HepG2 (cell line): ENCODE results near the gene UNG. TPM values are rescaled to one million over a fixed set of nuclear protein-coding genes. Genes with fewer than 3 reads are reported as not detected.

Experiments used
- ATAC-seq: fragments of 200-7000 bp; cut with Tn5 transposase; 3 replicates; pipeline ENCODE4 v1.9.1; 2020; ENCODE audit warnings: mild to moderate bottlenecking, moderate library complexity
- BruUV-seq: library from RNA; stranded (reverse); fragments of 400-500 nt; replicated peaks from 2 replicates; lab custom pipeline; 2021; lab: Mats Ljungman, UMichigan
- CTCF ChIA-PET: fragments of 300-600 bp; formaldehyde crosslinking; extraction: SDS; loops from one replicate; lab custom pipeline; 2021; ENCODE audit warnings: low total read pairs, inconsistent platforms, low intra/inter-chr PET ratio; lab: Yijun Ruan, JAX
- POLR2A ChIA-PET: fragments of 350-600 bp; sonication (Branson Sonifier 250); formaldehyde crosslinking; loops from one replicate; lab custom pipeline; 2020; ENCODE audit warnings: antibody characterized with exemption, inconsistent platforms; lab: Yijun Ruan, JAX
- DNase-seq: peaks from one replicate; pipeline ENCODE4 v3.0.0-alpha.2; 2015; ENCODE audit warnings: low spot score
- FAIRE-seq: peaks from 3 replicates; lab custom pipeline; 2011; peaks lifted over from hg19 to GRCh38; lab: Jason Lieb, UNC
- H2AFZ ChIP-seq: one replicate; pipeline ENCODE4 v1.6.1; 2011; ENCODE audit warnings: low read length, inconsistent platforms
- H3K27ac ChIP-seq: fragments of 300-600 bp; 3 replicates; pipeline ENCODE4 v1.8.0; 2011; ENCODE audit warnings: mixed run types, mild to moderate bottlenecking, mixed read lengths, low read length, inconsistent platforms; ENCODE audit not compliant: insufficient read depth; ENCODE audit errors: extremely low read length
- H3K27me3 ChIP-seq, 2 experiments: fragments of 200-600 bp in 1 of 2; 2 replicates in 1 of 2; 3 replicates in 1 of 2; pipeline versions ENCODE4 v1.6.0 to v1.8.0; 2011; ENCODE audit warnings: low read length in 2 of 2, mild to moderate bottlenecking in 2 of 2, moderate library complexity in 2 of 2, inconsistent platforms in 1 of 2; ENCODE audit not compliant: insufficient read depth in 2 of 2, control insufficient read depth in 1 of 2
- H3K36me3 ChIP-seq, 2 experiments: fragments of 200-600 bp in 1 of 2; replicated peaks in 1 of 2; 2 replicates in 1 of 2; 3 replicates in 1 of 2; pipeline versions ENCODE4 v1.5.1 to v1.8.0; 2011; ENCODE audit warnings: low read length in 2 of 2, inconsistent platforms in 1 of 2; ENCODE audit not compliant: insufficient read depth in 2 of 2, control insufficient read depth in 1 of 2
- H3K4me1 ChIP-seq: 2 replicates; pipeline ENCODE4 v1.5.1; 2012; ENCODE audit warnings: low read length, inconsistent platforms; ENCODE audit not compliant: insufficient read depth
- H3K4me2 ChIP-seq: 2 replicates; pipeline ENCODE4 v1.6.0; 2011; ENCODE audit warnings: low read depth, low read length, inconsistent platforms
- H3K4me3 ChIP-seq, 3 experiments: fragments of 200-600 bp in 1 of 3; sonication (generic), shearing (Covaris generic) in 1 of 3; replicated peaks in 1 of 3; 2 replicates each; pipeline ENCODE4 v1.5.1; 2011 to 2016; ENCODE audit warnings: low read length in 3 of 3, inconsistent platforms in 2 of 3, low read depth in 2 of 3, mild to moderate bottlenecking in 2 of 3, control low read depth in 1 of 3, mixed read lengths in 1 of 3; ENCODE audit not compliant: insufficient read depth in 1 of 3
- H3K79me2 ChIP-seq: one replicate; pipeline ENCODE4 v1.6.1; 2011; ENCODE audit warnings: low read length, inconsistent platforms; ENCODE audit not compliant: insufficient read depth
- H3K9ac ChIP-seq: 2 replicates; pipeline ENCODE4 v1.6.0; 2011; ENCODE audit warnings: mild to moderate bottlenecking, low read depth, low read length, inconsistent platforms; ENCODE audit not compliant: insufficient read depth
- H3K9me3 ChIP-seq: 2 replicates; pipeline ENCODE4 v1.5.1; 2012; ENCODE audit warnings: mild to moderate bottlenecking, low read length
- H4K20me1 ChIP-seq: 2 replicates; pipeline ENCODE4 v1.6.0; 2011; ENCODE audit warnings: inconsistent platforms, mild to moderate bottlenecking, low read length, moderate library complexity; ENCODE audit not compliant: insufficient read depth
- ATRX ChIP-seq: sonication (generic); formaldehyde crosslinking; IDR thresholded peaks from 2 replicates; pipeline ENCODE4 v1.4.0; 2020; ENCODE audit warnings: missing genetic modification reagents, borderline replicate concordance
- CHD4 ChIP-seq: fragments of 200-600 bp; sonication (generic); IDR thresholded peaks from 2 replicates; pipeline ENCODE4 v1.7.0; 2017; ENCODE audit warnings: mild to moderate bottlenecking, low read length, borderline replicate concordance
- CREBL2 ChIP-seq: sonication (generic); formaldehyde crosslinking; IDR thresholded peaks from 2 replicates; pipeline ENCODE4 v1.8.1; 2023; ENCODE audit warnings: missing genetic modification reagents, mild to moderate bottlenecking, borderline replicate concordance
- FOXM1 ChIP-seq: sonication (generic); formaldehyde crosslinking; IDR thresholded peaks from 2 replicates; pipeline ENCODE4 v1.5.0; 2020; ENCODE audit warnings: missing genetic modification reagents
- ISX ChIP-seq: sonication (generic); formaldehyde crosslinking; conservative IDR thresholded peaks from 2 replicates; pipeline ENCODE4 v1.5.0; 2020; ENCODE audit warnings: missing genetic modification reagents
- PITX1 ChIP-seq: sonication (generic); formaldehyde crosslinking; IDR thresholded peaks from 2 replicates; pipeline ENCODE4 v1.5.1; 2020; ENCODE audit warnings: mild to moderate bottlenecking, missing genetic modification reagents
- STAT5B ChIP-seq: sonication (generic); formaldehyde crosslinking; IDR thresholded peaks from 2 replicates; pipeline ENCODE4 v1.4.0; 2020; ENCODE audit warnings: missing genetic modification reagents
- TBX2 ChIP-seq: sonication (generic); formaldehyde crosslinking; IDR thresholded peaks from 2 replicates; pipeline ENCODE4 v1.5.0; 2020; ENCODE audit warnings: missing genetic modification reagents, mild to moderate bottlenecking, borderline replicate concordance
- ZNF160 ChIP-seq: sonication (generic); formaldehyde crosslinking; IDR thresholded peaks from 2 replicates; pipeline ENCODE4 v1.8.0; 2022; ENCODE audit warnings: mild to moderate bottlenecking, inconsistent platforms, missing genetic modification reagents
- ZNF224 ChIP-seq: sonication (generic); formaldehyde crosslinking; IDR thresholded peaks from 2 replicates; pipeline ENCODE4 v1.5.0; 2020; ENCODE audit warnings: mild to moderate bottlenecking, missing genetic modification reagents
- ZNF251 ChIP-seq: sonication (generic); formaldehyde crosslinking; IDR thresholded peaks from 2 replicates; pipeline ENCODE4 v1.9.0; 2021; ENCODE audit warnings: mild to moderate bottlenecking, missing genetic modification reagents
- ZNF446 ChIP-seq: sonication (generic); formaldehyde crosslinking; IDR thresholded peaks from 2 replicates; pipeline ENCODE4 v1.5.0; 2020; ENCODE audit warnings: mild to moderate bottlenecking, missing genetic modification reagents
- ZNF451 ChIP-seq: sonication (generic); formaldehyde crosslinking; IDR thresholded peaks from 2 replicates; pipeline ENCODE4 v1.5.0; 2020; ENCODE audit warnings: mild to moderate bottlenecking, missing genetic modification reagents
- ZNF724P ChIP-seq: sonication (generic); formaldehyde crosslinking; IDR thresholded peaks from 2 replicates; pipeline ENCODE4 v1.8.0; 2022; ENCODE audit warnings: missing genetic modification reagents, borderline replicate concordance
- ZNF788 ChIP-seq: sonication (generic); formaldehyde crosslinking; IDR thresholded peaks from 2 replicates; pipeline ENCODE4 v1.5.0; 2020; ENCODE audit warnings: mild to moderate bottlenecking, missing genetic modification reagents, borderline replicate concordance
- ZZZ3 ChIP-seq: sonication (generic); formaldehyde crosslinking; IDR thresholded peaks from 2 replicates; pipeline ENCODE4 v1.4.0; 2020; ENCODE audit warnings: missing genetic modification reagents, mild to moderate bottlenecking, borderline replicate concordance
- WGBS: methylation state at CpG from one replicate; pipeline ENCODE4 v1.1.6; 2017; ENCODE audit warnings: low lambda C conversion rate; 5-methylcytosine and 5-hydroxymethylcytosine counted together
- in situ Hi-C: cut with HindIII; loops from 2 replicates; pipeline ENCODE4 v1.10.0; 2017; ENCODE audit warnings: low pct_unique_long_range_greater_than_20kb; ENCODE audit not compliant: extremely low pct_ligation_motif_present
- intact Hi-C: fragments of 100-400 bp; cut with micrococcal nuclease; formaldehyde crosslinking; loops from one replicate; pipeline ENCODE4 v1.10.0; 2022; ENCODE audit not compliant: unreplicated experiment
- polyA plus RNA-seq, 8 experiments: library from polyadenylated mRNA; depleted of rRNA in 3 of 8; stranded (reverse) in 7 of 8; unstranded in 1 of 8; fragments of >200 nt; fragmentation: Illumina TruSeq in 4 of 8; extraction: Trizol in 4 of 8; gene quantifications; 2 replicates each; pipeline versions ENCODE4 v1.2.1 to v1.2.3, GENCODE V29; 2011 to 2016; ENCODE audit warnings: low read depth in 4 of 8, missing spikeins in 1 of 8, mixed read lengths in 1 of 8; ENCODE audit not compliant: insufficient read depth in 1 of 8
- total RNA-seq, 5 experiments: library from RNA; depleted of rRNA; stranded (reverse); fragments of >200 nt; fragmentation: Illumina TruSeq; extraction: Trizol; gene quantifications; 2 replicates each; pipeline ENCODE4 v1.2.3, GENCODE V29; 2016; ENCODE audit warnings: low read depth in 1 of 5
- TF ChIP-seq, protein P1 (sequence below): sonication (generic); formaldehyde crosslinking; IDR thresholded peaks from 2 replicates; pipeline ENCODE4 v1.4.0; 2020; ENCODE audit warnings: missing genetic modification reagents, borderline replicate concordance
- TF ChIP-seq, protein P2 (sequence below): IDR thresholded peaks from 2 replicates; pipeline ENCODE4 v1.6.1; 2012; ENCODE audit warnings: low read depth, low read length, improper control_type of control experiment

The UNG gene
- total and polyA plus RNA-seq, 2 of the 13 experiments (the other 11 are each of a cell fraction or from before 2014, with no cell fraction given) = 23.3 to 114 TPM

DNA sequence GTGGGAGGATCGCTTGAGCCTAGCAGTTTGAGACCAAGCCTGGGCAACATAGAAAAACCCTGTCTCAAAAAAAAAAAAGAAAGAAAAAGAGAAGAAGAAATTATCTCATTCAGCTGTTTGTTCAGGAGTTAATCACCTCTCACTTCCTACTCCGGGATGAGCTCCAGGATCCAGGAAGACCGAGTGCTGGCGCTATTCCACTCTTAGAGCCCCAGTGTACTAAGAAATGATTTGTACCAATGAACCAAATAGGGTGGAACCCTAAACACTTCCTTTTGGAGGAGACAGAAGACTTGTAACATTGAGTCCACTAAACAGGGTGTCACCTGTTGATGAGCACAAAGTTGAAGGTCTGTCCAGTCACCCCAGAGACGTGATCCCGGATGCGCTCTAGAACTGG is 7.7 kb upstream of the UNG start:
- DNase-seq (no peak), FAIRE-seq (no peak), ATAC-seq (no peak)
- no peak overlapping the region for H3K4me3 ChIP-seq
- no peaks in the 10 kb centered on the region for H4K20me1 ChIP-seq
- ChIA-PET POLR2A (no interaction called here), CTCF (no interaction called here)
- peaks cover 8 to 27% of the 10 kb centered on the region in 2 experiments; a peak in 4 of 5 replicates for H3K36me3 ChIP-seq
- intact Hi-C loops (loop anchor here (5.0 to 10.0 kb wide), 2 partner anchors 37 to 425 kb away; partner anchors contain the start of gene USP30), in situ Hi-C loops (loop anchor here (5.0 to 10.0 kb wide), 2 partner anchors 137 to 205 kb away; partner anchors contain the start of gene DAO)
- H3K4me1 ChIP-seq = peaks cover 79% of the 10 kb centered on the region
- no peak overlapping the region for H3K27ac ChIP-seq
- H3K9me3 ChIP-seq = no peaks in the 10 kb centered on the region
- TF ChIP-seq CREBL2 (CRISPR knock-in tag) (no peak), STAT5B (CRISPR knock-in tag) (no peak), ZNF788 (no peak), FOXM1 (CRISPR knock-in tag) (no peak), ZNF251 (CRISPR knock-in tag) (no peak), CHD4 (no peak), TBX2 (CRISPR knock-in tag) (no peak), ZNF224 (CRISPR knock-in tag) (no peak), ZNF724P (CRISPR knock-in tag) (no peak), ATRX (CRISPR knock-in tag) (no peak), ZZZ3 (CRISPR knock-in tag) (no peak), PITX1 (CRISPR knock-in tag) (no peak), ISX (CRISPR knock-in tag) (no peak), ZNF446 (CRISPR knock-in tag) (no peak), ZNF451 (no peak), ZNF160 (CRISPR knock-in tag) (no peak)
- TF ChIP-seq, protein P1, sequence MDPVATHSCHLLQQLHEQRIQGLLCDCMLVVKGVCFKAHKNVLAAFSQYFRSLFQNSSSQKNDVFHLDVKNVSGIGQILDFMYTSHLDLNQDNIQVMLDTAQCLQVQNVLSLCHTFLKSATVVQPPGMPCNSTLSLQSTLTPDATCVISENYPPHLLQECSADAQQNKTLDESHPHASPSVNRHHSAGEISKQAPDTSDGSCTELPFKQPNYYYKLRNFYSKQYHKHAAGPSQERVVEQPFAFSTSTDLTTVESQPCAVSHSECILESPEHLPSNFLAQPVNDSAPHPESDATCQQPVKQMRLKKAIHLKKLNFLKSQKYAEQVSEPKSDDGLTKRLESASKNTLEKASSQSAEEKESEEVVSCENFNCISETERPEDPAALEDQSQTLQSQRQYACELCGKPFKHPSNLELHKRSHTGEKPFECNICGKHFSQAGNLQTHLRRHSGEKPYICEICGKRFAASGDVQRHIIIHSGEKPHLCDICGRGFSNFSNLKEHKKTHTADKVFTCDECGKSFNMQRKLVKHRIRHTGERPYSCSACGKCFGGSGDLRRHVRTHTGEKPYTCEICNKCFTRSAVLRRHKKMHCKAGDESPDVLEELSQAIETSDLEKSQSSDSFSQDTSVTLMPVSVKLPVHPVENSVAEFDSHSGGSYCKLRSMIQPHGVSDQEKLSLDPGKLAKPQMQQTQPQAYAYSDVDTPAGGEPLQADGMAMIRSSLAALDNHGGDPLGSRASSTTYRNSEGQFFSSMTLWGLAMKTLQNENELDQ (CRISPR knock-in tag) = no peak
- TF ChIP-seq, protein P2, sequence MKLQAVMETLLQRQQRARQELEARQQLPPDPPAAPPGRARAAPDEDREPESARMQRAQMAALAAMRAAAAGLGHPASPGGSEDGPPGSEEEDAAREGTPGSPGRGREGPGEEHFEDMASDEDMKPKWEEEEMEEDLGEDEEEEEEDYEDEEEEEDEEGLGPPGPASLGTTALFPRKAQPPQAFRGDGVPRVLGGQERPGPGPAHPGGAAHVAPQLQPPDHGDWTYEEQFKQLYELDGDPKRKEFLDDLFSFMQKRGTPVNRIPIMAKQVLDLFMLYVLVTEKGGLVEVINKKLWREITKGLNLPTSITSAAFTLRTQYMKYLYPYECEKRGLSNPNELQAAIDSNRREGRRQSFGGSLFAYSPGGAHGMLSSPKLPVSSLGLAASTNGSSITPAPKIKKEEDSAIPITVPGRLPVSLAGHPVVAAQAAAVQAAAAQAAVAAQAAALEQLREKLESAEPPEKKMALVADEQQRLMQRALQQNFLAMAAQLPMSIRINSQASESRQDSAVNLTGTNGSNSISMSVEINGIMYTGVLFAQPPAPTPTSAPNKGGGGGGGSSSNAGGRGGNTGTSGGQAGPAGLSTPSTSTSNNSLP = no peak
- H3K4me2 ChIP-seq = no peak overlapping the region
- peaks cover 18% of the 10 kb centered on the region for H3K79me2 ChIP-seq
- no peak overlapping the region for H2AFZ ChIP-seq
- no peak overlapping the region for H3K9ac ChIP-seq
- no TSS peak for BruUV-seq
- 91% methylated on average over 7 of the region's 7 CpGs for WGBS
- H3K27me3 ChIP-seq = no peaks in the 10 kb centered on the region
